Left ventricle myocardium inferior (tissue), 1 donor: Measurements from ENCODE around the gene POLRMT. TPM values are rescaled to one million over a fixed set of nuclear protein-coding genes. Genes with fewer than 3 reads are reported as not detected.

Experiments used
- DNase-seq: peaks from one replicate; pipeline ENCODE4 v3.0.0-alpha.2; 2020
- H3K27ac ChIP-seq: fragments of 200-600 bp; replicated peaks from 2 replicates; pipeline ENCODE4 v1.8.0; 2021
- H3K27me3 ChIP-seq: fragments of 200-600 bp; 2 replicates; pipeline ENCODE4 v1.8.0; 2021; ENCODE audit warnings: low read depth
- H3K36me3 ChIP-seq: fragments of 200-600 bp; 2 replicates; pipeline ENCODE4 v1.8.0; 2021
- H3K4me1 ChIP-seq: fragments of 200-600 bp; 2 replicates; pipeline ENCODE4 v1.8.0; 2021
- H3K4me3 ChIP-seq: fragments of 200-600 bp; 2 replicates; pipeline ENCODE4 v1.8.0; 2021; ENCODE audit warnings: mild to moderate bottlenecking, moderate library complexity
- H3K9me3 ChIP-seq: fragments of 200-600 bp; replicated peaks from 2 replicates; pipeline ENCODE4 v1.8.0; 2021
- intact Hi-C: fragments of 100-400 bp; cut with micrococcal nuclease; formaldehyde crosslinking; loops from one replicate; pipeline ENCODE4 v1.11.0; 2022
- long read RNA-seq: library from polyadenylated mRNA; unstranded; transcript quantifications from one replicate; pipeline ENCODE4 v2.0.0, GENCODE V29; 2021
- total RNA-seq: library from RNA; stranded (reverse); fragmentation: NEBNext Ultra II Directional; extraction: Animal tissue kit (Norgen Biotek cat#: 25700); gene quantifications from one replicate; pipeline ENCODE4 v1.2.1, GENCODE V29; 2021
- TF ChIP-seq, protein P1 (sequence below): fragments of 200-600 bp; IDR thresholded peaks from 2 replicates; pipeline ENCODE4 v1.8.0; 2021; ENCODE audit warnings: antibody characterized with exemption, mild to moderate bottlenecking, borderline replicate concordance
- donor health status: DM: no; HTN: yes; CAD: no; lungs with severe emphysema.

POLRMT gene
- 54.3 TPM for total RNA-seq
- long read RNA-seq, transcript POLRMT-202 (21 exons, 3,835 nt), result major isoform, 190 of 327 reads
- long read RNA-seq, partial matches to known transcripts, result 88 of 327 reads
- long read RNA-seq, other reads (novel, unspliced or antisense), result 49 of 327 reads

DNA sequence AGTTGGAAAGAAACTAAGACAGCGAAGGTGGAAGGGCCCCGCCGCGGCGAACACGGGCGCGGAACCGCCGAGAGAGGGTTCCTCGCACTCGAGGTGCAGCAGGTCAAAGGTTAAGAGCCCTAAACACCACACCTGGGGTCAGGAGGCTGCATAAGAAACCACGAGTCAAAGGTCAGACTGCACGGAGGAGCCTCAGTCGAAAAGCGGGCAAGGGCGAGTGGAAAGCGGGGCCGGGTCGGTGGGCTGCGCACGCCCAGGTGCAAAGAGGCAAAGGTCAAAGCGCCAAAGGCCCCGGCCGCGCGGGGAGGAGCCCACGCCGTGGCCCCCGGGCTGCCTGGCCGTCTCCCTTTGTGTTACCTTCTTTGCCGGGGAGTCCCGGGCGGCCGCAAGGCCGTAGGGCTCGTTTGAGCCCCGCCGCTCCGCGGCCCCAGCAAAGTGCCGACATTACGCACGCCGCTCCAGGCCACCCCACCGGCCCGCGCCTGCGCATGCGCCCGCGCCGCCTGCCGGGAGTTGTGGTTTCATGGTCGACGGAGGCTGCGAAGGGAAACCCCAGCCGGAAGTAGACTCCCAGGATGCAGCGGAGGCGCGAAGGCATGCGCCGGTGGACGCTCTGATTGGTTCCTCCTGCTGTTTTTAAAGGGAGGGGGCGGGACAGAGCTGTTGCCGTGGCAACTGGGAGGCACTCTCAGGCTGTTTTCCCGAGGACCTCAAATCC, at the start of gene POLRMT:
Gene POLRMT (minus strand): TSS at position 470 of the 718 bp plus-strand sequence. CDS start 25 bp downstream, at position 445.
- intact Hi-C loops, result no loop called here
- peak; percentile 98 for DNase-seq

DNA sequence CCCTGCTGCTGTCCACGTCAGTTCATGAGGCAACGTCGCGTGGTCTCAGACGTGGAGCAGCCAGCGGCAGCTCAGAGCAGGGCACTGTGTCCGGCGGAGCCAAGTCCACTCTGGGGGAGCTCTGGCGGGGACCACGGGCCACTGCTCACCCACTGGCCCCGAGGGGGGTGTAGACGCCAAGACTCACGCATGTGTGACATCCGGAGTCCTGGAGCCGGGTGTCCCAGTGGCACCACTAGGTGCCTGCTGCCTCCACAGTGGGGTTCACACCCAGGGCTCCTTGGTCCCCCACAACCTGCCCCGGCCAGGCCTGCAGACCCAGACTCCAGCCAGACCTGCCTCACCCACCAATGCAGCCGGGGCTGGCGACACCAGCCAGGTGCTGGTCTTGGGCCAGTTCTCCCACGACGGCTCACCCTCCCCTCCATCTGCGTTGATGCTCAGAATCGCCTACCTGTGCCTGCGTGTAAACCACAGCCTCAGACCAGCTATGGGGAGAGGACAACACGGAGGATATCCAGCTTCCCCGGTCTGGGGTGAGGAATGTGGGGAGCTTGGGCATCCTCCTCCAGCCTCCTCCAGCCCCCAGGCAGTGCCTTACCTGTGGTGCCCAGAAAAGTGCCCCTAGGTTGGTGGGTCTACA, 49.5 kb upstream of the POLRMT start:
- Histone ChIP-seq H3K27ac (no peak overlapping the region), H3K4me1 (peaks cover 31% of the 10 kb centered on the region), H3K9me3 (no peaks in the 10 kb centered on the region), H3K4me3 (no peak overlapping the region), H3K27me3 (no peaks in the 10 kb centered on the region), H3K36me3 (no peaks in the 10 kb centered on the region)
- intact Hi-C loops, result no loop called here
- no peak for DNase-seq
- TF ChIP-seq, protein P1, sequence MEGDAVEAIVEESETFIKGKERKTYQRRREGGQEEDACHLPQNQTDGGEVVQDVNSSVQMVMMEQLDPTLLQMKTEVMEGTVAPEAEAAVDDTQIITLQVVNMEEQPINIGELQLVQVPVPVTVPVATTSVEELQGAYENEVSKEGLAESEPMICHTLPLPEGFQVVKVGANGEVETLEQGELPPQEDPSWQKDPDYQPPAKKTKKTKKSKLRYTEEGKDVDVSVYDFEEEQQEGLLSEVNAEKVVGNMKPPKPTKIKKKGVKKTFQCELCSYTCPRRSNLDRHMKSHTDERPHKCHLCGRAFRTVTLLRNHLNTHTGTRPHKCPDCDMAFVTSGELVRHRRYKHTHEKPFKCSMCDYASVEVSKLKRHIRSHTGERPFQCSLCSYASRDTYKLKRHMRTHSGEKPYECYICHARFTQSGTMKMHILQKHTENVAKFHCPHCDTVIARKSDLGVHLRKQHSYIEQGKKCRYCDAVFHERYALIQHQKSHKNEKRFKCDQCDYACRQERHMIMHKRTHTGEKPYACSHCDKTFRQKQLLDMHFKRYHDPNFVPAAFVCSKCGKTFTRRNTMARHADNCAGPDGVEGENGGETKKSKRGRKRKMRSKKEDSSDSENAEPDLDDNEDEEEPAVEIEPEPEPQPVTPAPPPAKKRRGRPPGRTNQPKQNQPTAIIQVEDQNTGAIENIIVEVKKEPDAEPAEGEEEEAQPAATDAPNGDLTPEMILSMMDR, result no peak

More for the DNA sequence above, at the start of gene POLRMT:
- H3K27ac ChIP-seq, result peak within 1 kb of the TSS; percentile 85
- H3K4me3 ChIP-seq, result peak within 1 kb of the TSS; percentile 85
- H3K9me3 ChIP-seq, result no peaks in the 10 kb centered on the region
- H3K36me3 ChIP-seq, result peaks cover 21% of the 10 kb centered on the region
- H3K4me1 ChIP-seq, result peaks cover 43% of the 10 kb centered on the region
- no peaks in the 10 kb centered on the region for H3K27me3 ChIP-seq
- TF ChIP-seq, protein P1, result peak; percentile 44

DNA sequence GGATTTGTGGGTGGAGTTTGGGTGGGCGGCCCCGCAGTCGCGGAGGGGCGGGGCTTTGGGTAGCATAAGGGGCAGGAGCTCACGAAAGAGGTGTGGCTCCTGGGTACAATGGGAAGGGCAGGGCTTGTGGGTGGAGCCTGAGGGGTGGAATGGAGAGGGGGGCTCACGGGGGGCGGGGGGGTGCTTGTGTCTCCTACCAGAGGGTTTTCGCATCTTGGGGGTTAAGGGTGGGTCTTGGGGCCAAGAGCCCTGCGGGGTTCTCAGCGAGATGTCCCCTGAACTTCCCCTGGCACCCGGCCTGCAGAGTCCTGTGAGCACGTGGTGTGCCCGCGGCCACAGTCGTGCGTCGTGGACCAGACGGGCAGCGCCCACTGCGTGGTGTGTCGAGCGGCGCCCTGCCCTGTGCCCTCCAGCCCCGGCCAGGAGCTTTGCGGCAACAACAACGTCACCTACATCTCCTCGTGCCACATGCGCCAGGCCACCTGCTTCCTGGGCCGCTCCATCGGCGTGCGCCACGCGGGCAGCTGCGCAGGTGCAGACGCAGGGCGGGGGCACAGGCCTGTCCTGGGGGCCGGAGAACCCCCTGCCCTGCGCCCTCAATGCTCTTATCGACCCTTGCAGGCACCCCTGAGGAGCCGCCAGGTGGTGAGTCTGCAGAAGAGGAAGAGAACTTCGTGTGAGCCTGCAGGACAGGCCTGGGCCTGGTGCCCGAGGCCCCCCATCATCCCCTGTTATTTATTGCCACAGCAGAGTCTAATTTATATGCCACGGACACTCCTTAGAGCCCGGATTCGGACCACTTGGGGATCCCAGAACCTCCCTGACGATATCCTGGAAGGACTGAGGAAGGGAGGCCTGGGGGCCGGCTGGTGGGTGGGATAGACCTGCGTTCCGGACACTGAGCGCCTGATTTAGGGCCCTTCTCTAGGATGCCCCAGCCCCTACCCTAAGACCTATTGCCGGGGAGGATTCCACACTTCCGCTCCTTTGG, 48.0 kb upstream of the POLRMT start:
- Histone ChIP-seq H3K9me3 (no peaks in the 10 kb centered on the region), H3K36me3 (no peaks in the 10 kb centered on the region), H3K4me3 (peak overlapping the region; percentile 90), H3K27ac (peak overlapping the region; percentile 99), H3K27me3 (peaks cover 10% of the 10 kb centered on the region), H3K4me1 (peaks cover 45% of the 10 kb centered on the region)
- DNase-seq, result peak; percentile 55
- TF ChIP-seq, protein P1, result no peak
- intact Hi-C loops, result no loop called here

DNA sequence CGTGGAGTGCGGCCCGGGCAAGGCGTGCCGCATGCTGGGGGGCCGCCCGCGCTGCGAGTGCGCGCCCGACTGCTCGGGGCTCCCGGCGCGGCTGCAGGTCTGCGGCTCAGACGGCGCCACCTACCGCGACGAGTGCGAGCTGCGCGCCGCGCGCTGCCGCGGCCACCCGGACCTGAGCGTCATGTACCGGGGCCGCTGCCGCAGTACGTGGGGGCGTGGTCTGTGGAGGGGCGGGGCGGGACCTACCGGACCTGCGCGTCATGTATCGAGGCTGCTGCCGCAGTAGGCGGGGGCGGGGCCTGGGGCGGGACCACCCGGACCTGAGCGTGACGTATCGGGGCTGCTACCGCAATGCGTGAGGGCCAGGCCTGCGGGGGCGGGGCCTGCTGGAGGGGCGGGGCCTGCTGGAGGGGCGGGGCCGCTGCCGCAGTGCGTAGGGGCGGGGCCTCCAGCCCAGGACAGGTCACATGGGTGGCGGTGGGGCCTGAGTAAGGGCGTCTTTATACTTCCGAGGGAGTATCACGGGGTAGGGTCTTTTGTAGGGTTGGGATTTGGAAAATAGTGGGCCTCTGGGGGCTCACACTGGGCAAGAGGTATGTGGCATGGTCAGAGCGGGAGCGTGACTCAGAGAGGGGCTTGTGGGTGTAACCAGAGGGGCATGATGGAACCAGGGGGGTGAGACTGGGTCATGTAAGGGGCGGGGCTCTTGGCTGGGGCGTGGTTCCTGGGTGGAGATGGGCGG, 47.1 kb upstream of the POLRMT start:
- H3K9me3 ChIP-seq, result no peaks in the 10 kb centered on the region
- TF ChIP-seq, protein P1, result peak; percentile 61
- peaks cover 10% of the 10 kb centered on the region for H3K27me3 ChIP-seq
- H3K4me3 ChIP-seq, result peak overlapping the region; percentile 90
- peaks cover 51% of the 10 kb centered on the region for H3K4me1 ChIP-seq
- intact Hi-C loops, result no loop called here
- peak; percentile 100 for DNase-seq
- peak overlapping the region; percentile 99 for H3K27ac ChIP-seq
- H3K36me3 ChIP-seq, result no peaks in the 10 kb centered on the region
